Measurements from ENCODE around the gene TMEM86B. TPM values are rescaled to one million over a fixed set of nuclear protein-coding genes. Genes with fewer than 3 reads are reported as not detected.

The TMEM86B gene
- total RNA-seq, 1 donor from 2014 or later, result 193 TPM

GRCh38 chr19:55178781-55179599 lies 49.6 kb downstream of the TMEM86B start:
- DNase-seq (ENCODE audit: low spot score), result peak; percentile 58

Other genes starting within 250 kb of the TMEM86B start
- 0.72 TPM for gene GP6, start 190.5 kb downstream of the TMEM86B start, total RNA-seq
- 63.0 TPM for gene RDH13, start 165.6 kb downstream of the TMEM86B start, total RNA-seq
- gene EPS8L1, start 152.9 kb downstream of the TMEM86B start, total RNA-seq, result 127 TPM
- gene PPP1R12C, start 111.1 kb downstream of the TMEM86B start, total RNA-seq, result 189 TPM
- gene TNNT1, start 79.6 kb downstream of the TMEM86B start, total RNA-seq, result 0.72 TPM
- not detected for gene TNNI3, start 71.0 kb downstream of the TMEM86B start, total RNA-seq
- gene DNAAF3, start 62.1 kb downstream of the TMEM86B start, total RNA-seq, result 7.3 TPM
- gene SYT5, start 48.5 kb downstream of the TMEM86B start, total RNA-seq, result not detected
- 175 TPM for gene PTPRH, start 19.3 kb downstream of the TMEM86B start, total RNA-seq
- gene PPP6R1, start 30.3 kb upstream of the TMEM86B start, total RNA-seq, result 108 TPM
- gene HSPBP1, start 51.3 kb upstream of the TMEM86B start, total RNA-seq, result 28.8 TPM
- gene BRSK1, start 55.2 kb upstream of the TMEM86B start, total RNA-seq, result 5.2 TPM
- 10.1 TPM for gene TMEM150B, start 96.6 kb upstream of the TMEM86B start, total RNA-seq
- 24.9 TPM for gene KMT5C, start 111.1 kb upstream of the TMEM86B start, total RNA-seq
- not detected for gene COX6B2, start 126.0 kb upstream of the TMEM86B start, total RNA-seq
- gene GARIN5B, start 134.5 kb upstream of the TMEM86B start, total RNA-seq, result not detected
- gene IL11, start 141.7 kb upstream of the TMEM86B start, total RNA-seq, result 0.69 TPM
- not detected for gene TMEM190, start 148.1 kb upstream of the TMEM86B start, total RNA-seq
- 39.9 TPM for gene TMEM238, start 155.5 kb upstream of the TMEM86B start, total RNA-seq
- 1,612 TPM for gene RPL28, start 157.2 kb upstream of the TMEM86B start, total RNA-seq
- 26.4 TPM for gene UBE2S, start 179.0 kb upstream of the TMEM86B start, total RNA-seq
- not detected for gene SHISA7, start 214.5 kb upstream of the TMEM86B start, total RNA-seq
- gene ISOC2, start 232.9 kb upstream of the TMEM86B start, total RNA-seq, result 53.5 TPM
- not detected for gene C19orf85, start 236.0 kb upstream of the TMEM86B start, total RNA-seq
- 10.7 TPM for gene ZNF628, start 247.9 kb upstream of the TMEM86B start, total RNA-seq